ENCODE measurements around the gene ZSWIM4.
"Not testable (repeated sequence)": the region's sequence is repeated elsewhere in the genome, so short reads cannot be mapped to it uniquely, and the experiment has no call there.

- TF ChIP-seq CTCF (IDR thresholded peaks at IDR 0.05); POLR2AphosphoS5 (IDR thresholded peaks at IDR 0.05; ENCODE audit: low read depth, low read length); TCF7L2 (IDR thresholded peaks at IDR 0.05; ENCODE audit: low read depth, low read length); REST (IDR thresholded peaks at IDR 0.05; ENCODE audit: insufficient read depth in 1 of 2, low read depth in 2 of 2, low read length in 1 of 2); SIN3A (IDR thresholded peaks at IDR 0.05; ENCODE audit: borderline replicate concordance, insufficient read depth, low read depth, low read length): not testable (repeated sequence)
Measured at GRCh38 chr19:13852171-13852707, 57.0 kb downstream of the ZSWIM4 start.

Measured in Panc1 (cell line).